ENCODE data around the gene NTSR1. TPM values are rescaled to one million over a fixed set of nuclear protein-coding genes. Genes with fewer than 3 reads are reported as not detected.

Gene NTSR1
- total RNA-seq, 6 experiments from 2014 or later, result 0.04 to 0.74 (median 0.09) TPM; not detected in 2

GRCh38 chr20:62668441-62669027 lies 40.1 kb upstream of the NTSR1 start:
- Histone ChIP-seq H3K36me3 (no peaks in the 10 kb centered on the region), H3K27me3 (no peaks in the 10 kb centered on the region), H3K9me3 (no peaks in the 10 kb centered on the region), H3K4me3 (no peak overlapping the region), H3K27ac (no peak overlapping the region), H3K4me1 (no peaks in the 10 kb centered on the region)
- peak in 2 of 3 donors; percentile 55 to 79 for DNase-seq
- ATAC-seq, result peak; percentile 75 to 83 (median 82)
- TF ChIP-seq, protein P1, sequence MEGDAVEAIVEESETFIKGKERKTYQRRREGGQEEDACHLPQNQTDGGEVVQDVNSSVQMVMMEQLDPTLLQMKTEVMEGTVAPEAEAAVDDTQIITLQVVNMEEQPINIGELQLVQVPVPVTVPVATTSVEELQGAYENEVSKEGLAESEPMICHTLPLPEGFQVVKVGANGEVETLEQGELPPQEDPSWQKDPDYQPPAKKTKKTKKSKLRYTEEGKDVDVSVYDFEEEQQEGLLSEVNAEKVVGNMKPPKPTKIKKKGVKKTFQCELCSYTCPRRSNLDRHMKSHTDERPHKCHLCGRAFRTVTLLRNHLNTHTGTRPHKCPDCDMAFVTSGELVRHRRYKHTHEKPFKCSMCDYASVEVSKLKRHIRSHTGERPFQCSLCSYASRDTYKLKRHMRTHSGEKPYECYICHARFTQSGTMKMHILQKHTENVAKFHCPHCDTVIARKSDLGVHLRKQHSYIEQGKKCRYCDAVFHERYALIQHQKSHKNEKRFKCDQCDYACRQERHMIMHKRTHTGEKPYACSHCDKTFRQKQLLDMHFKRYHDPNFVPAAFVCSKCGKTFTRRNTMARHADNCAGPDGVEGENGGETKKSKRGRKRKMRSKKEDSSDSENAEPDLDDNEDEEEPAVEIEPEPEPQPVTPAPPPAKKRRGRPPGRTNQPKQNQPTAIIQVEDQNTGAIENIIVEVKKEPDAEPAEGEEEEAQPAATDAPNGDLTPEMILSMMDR (IDR thresholded peaks at IDR 0.05), result peak; percentile 79 to 94 (median 85)
- TF ChIP-seq POLR2A (IDR thresholded peaks at IDR 0.05), result no peak
- WGBS (ENCODE audit: insufficient coverage, low coverage, low lambda C conversion rate, missing lambda C conversion rate), result 41% methylated on average over 6 of the region's 13 CpGs
- intact Hi-C loops (cut with DNase I), result no loop called here

DNA sequence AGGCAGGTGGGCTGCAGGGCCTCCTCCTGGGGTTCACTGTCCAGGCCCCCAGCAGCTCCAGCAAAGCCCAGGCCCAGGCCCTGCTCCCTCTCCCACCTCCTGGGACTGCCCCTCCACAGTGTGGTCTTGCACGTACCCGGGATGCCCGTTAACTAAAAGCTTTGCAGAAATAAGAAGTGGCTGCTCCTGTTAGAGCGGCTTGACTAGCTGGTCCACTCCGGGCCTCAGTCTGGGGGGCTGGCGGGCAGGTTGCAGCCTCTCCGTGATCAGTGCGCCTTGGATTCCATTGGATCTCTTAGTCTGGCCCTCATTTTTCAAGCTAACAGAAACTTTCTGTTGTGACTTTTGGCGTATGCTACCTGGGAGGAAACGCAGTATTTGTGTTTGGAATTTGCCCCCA lies 39.4 kb upstream of the NTSR1 start:
- no peak for TF ChIP-seq POLR2A (IDR thresholded peaks at IDR 0.05)
- TF ChIP-seq, protein P1 (IDR thresholded peaks at IDR 0.05), result no peak
- H3K4me3 ChIP-seq, result no peak overlapping the region
- no peaks in the 10 kb centered on the region for H3K4me1 ChIP-seq
- no peak overlapping the region for H3K27ac ChIP-seq
- H3K36me3 ChIP-seq, result no peaks in the 10 kb centered on the region
- no peak for ATAC-seq
- no peaks in the 10 kb centered on the region for H3K27me3 ChIP-seq
- intact Hi-C loops (cut with DNase I), result no loop called here
- H3K9me3 ChIP-seq, result no peaks in the 10 kb centered on the region
- WGBS (ENCODE audit: insufficient coverage, low coverage, low lambda C conversion rate, missing lambda C conversion rate), result 69% methylated on average over 8 of the region's 10 CpGs
- no peak for DNase-seq

DNA sequence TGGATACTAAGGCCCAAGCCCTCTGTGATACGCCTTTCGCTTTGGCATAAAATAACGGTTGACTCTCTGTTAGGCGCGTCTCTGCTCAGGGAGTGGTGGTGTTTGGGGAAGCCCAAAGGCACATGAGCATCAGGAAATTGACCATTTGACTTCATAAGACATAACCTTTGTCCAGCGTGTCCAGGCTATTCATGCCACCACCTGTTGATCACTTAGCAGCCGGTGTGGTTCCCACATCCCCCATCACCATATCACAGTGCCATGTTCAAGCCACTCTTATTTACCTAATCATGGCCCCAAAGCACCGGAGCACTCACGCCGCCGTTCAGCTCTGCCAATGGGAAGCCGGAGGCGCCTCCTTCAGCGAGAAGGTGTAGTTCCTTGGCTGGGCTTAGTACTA lies 38.5 kb upstream of the NTSR1 start:
- intact Hi-C loops (cut with DNase I), result loop anchor here (5.0 kb wide), 1 partner anchor 117 kb away; no protein-coding TSS in a partner anchor
- Histone ChIP-seq H3K36me3 (no peaks in the 10 kb centered on the region), H3K9me3 (no peaks in the 10 kb centered on the region), H3K4me3 (no peak overlapping the region), H3K27me3 (no peaks in the 10 kb centered on the region), H3K4me1 (no peaks in the 10 kb centered on the region), H3K27ac (no peak overlapping the region)
- WGBS (ENCODE audit: insufficient coverage, low coverage, low lambda C conversion rate, missing lambda C conversion rate), result 92% methylated on average over 5 of the region's 14 CpGs
- DNase-seq (no peak), ATAC-seq (no peak)
- TF ChIP-seq POLR2A (IDR thresholded peaks at IDR 0.05), result no peak
- TF ChIP-seq, protein P1 (IDR thresholded peaks at IDR 0.05), result no peak

DNA sequence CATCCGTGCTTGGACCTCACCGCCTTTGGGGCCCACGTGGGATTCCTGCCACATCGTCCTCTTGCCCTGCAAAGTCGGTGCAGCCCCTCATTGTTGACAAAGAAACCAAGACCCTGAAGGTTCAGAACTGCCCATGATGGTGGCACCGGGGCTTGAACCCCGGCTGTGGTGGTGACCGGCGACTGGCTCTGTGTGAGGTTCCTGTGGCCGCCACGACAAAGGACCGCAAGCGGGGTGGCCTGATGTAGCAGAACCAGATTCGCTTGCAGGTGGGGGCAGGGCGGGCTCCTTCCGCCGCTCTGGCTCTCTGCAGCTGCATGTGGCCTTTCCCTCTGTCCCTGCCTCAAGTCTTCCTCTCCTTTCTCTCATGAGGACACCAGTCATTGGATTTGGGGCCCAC lies 37.6 kb upstream of the NTSR1 start:
- Histone ChIP-seq H3K4me3 (no peak overlapping the region), H3K36me3 (no peaks in the 10 kb centered on the region), H3K27me3 (no peaks in the 10 kb centered on the region), H3K27ac (no peak overlapping the region), H3K4me1 (no peaks in the 10 kb centered on the region), H3K9me3 (no peaks in the 10 kb centered on the region)
- no peak for ATAC-seq
- no CpG with 5 or more reads among the region's 17 CpGs for WGBS (ENCODE audit: insufficient coverage, low coverage, low lambda C conversion rate, missing lambda C conversion rate)
- no peak for TF ChIP-seq POLR2A (IDR thresholded peaks at IDR 0.05)
- TF ChIP-seq, protein P1 (IDR thresholded peaks at IDR 0.05), result no peak
- DNase-seq, result no peak
- intact Hi-C loops (cut with DNase I), result loop anchor here (5.0 kb wide), 1 partner anchor 116 kb away; no protein-coding TSS in a partner anchor

All from right lobe of liver (tissue), 6 donors.